Esophagus squamous epithelium (tissue), 4 donors: Measurements from ENCODE around the gene SYT1.

ENCODE experiments used
- CTCF ChIP-seq, 6 experiments: fragments of 450-650 bp in 4 of 6; fragments of 200-600 bp in 2 of 6; sonication (generic) in 2 of 6; IDR thresholded peaks; one replicate each; pipeline ENCODE4 v1.5.1; 2016 to 2019; ENCODE audit warnings: antibody characterized with exemption in 6 of 6, mild to moderate bottlenecking in 4 of 6, moderate library complexity in 4 of 6
- POLR2A ChIP-seq, 4 donors: fragments of 450-650 bp; IDR thresholded peaks; one replicate each; pipeline ENCODE4 v1.6.1; 2017; ENCODE audit warnings: antibody characterized with exemption in 4 of 4, mild to moderate bottlenecking in 4 of 4, moderate library complexity in 3 of 4

GRCh38 chr12:78888568-78888967 lies 24.0 kb downstream of the SYT1 start:
- TF ChIP-seq CTCF (IDR thresholded peaks at IDR 0.05), result no peak
- TF ChIP-seq POLR2A (IDR thresholded peaks at IDR 0.05), result no peak
